HG03097 (cell line): ENCODE measurements around the gene UBAC2.
"Not testable (repeated sequence)": the region's sequence is repeated elsewhere in the genome, so short reads cannot be mapped to it uniquely, and the experiment has no call there.

Experiments
- ATAC-seq: cut with Tn5 transposase; IDR thresholded peaks from one replicate; pipeline ENCODE4 v1.9.1; 2021; ENCODE audit not compliant: unreplicated experiment, low FRiP score

The UBAC2 gene

GRCh38 chr13:99211421-99212035 is 10.9 kb downstream of the UBAC2 start:
- no peak for ATAC-seq

DNA sequence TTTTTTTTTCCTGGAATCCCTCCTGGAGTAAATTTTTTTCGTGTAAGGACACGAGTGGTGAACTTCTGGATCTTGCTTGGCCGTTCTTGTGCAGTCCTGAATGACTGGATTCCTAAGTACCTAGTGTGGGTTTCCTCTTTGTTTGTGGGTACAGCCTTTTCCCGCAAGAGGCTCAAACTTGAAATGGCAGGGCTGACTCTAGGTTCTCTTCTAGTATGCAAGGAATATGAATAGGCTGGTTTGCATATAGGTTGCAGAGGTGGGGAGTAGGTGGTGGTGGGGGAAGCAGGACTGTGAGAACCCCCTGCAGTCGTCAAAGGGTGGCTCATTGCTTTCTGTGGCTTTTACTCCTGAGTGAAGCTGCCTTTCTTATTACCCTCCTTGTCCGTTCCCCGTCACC is 13.6 kb downstream of the UBAC2 start:
- peak; percentile 58 for ATAC-seq

- ATAC-seq = no peak
These were observed 14.1 kb downstream of the UBAC2 start for GRCh38 chr13:99214731-99215130.

GRCh38 chr13:99215184-99215830 is 14.7 kb downstream of the UBAC2 start:
- no peak for ATAC-seq

DNA sequence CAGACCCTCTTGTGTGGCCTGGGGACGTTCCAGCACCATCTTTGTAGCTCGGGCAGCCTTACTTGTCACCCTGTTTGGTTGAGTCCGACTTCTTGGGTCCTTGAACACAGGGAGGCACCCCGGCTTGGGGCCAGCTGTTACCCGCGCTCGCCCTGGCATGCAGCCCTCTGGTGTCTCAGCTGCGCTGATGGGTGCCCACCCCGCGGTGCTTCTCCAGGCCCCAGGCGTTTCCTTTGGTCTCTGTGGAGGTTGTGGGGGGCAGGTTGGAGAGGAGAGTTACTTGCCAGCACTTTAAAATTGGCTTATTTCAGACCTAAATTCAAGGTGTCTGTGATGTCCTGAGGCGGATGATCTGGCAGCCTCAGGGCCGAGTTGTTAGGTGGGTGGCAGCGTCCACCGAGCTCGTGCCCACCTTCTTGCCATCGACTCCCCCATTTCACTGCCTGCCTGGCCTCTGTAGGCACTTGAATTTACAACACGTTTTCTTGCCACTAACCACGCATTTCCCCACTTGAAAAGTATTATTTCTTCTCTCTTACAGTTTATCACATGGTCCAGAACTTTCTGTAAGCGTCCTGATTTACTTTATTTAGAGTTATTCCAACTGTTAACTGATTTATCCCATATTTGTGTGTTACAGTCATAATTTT is 16.9 kb downstream of the UBAC2 start:
- ATAC-seq = no peak

- ATAC-seq = no peak
These were observed 17.5 kb downstream of the UBAC2 start for GRCh38 chr13:99218126-99218525.

DNA sequence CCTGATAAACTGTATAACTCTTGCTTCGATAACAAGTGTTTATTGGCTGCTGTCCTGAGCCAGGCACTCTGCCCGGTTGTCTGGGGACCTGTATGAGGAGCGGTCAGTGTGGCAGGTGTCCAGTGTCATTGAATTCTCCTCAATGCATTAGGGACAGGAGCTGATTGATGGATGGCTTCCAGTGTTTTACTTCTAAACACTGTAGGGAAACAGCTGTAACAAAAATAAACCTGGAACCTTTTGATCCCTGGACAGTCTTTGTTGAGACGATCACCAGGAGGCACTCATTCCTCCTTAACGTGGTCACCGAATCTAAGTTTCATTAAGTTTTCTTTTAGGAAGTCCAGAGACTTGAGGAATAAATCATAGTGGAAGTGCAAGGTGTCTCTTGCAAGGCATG is 17.9 kb downstream of the UBAC2 start:
- ATAC-seq = no peak

GRCh38 chr13:99218969-99219368 is 18.3 kb downstream of the UBAC2 start:
- peak; percentile 36 for ATAC-seq

DNA sequence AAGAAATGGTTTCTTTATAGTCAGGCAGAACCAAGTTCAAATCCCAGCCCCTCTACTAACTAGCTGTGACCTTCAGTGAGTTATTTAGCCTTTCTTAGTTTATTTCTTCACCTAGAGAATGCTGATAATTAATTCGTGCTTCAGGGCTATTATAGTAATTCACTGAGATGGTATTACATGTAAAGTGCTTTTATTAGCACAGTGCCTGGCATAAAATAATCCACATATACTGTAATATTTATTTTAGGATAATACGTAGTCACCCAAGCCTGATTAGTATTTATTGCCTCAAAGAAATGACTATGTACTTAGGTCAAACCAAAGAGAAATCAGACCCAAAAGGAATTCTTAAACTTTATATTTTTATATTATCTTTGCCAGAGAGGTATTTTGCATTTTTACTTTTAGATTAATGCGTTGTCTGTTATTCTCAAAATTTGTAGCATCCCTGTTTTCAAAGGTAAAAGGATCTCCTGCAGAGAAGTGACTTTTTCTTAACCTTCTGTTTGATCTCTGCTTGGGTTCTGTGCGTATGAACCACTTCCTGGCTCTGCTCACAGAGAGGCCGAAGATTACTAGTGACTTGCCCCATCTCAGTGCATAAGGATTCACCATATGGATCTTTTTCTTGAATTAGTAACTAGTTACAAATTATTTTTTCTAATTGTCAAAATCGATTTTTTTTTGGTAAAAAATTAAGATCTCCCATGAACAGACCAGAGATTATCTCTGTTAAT is 19.7 kb downstream of the UBAC2 start:
- ATAC-seq = no peak

DNA sequence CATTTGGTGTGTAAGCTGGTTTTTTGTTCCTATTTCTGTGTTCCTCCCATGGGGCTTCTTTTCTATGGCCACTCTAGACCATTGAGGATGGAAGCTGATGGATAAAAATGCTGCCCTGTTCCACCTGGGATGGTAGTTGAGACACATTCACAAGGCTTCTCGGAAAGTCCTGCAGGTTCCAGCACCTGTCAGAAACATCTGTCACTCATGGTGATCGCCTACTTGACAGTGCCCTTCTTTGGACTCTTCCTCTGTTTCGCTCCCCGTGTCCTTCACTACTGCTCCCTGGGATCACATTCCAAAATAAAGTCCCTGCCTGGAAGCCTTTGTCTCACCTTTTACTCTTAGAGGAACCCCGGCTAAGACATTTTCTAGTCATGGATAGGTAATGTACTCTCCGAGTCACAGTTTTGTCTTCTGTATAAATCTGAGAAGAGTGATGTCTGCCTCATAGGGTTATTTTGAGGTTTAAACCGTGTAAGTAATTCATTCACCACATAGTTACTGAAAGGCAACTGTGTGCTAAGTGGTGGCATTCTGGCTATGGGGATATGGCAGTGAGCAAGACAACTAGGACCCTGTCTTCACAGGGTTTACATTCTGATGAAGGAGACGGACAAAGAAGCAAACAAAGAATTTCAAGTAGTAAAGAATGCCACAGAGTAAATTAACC is 21.0 kb downstream of the UBAC2 start:
- no peak for ATAC-seq

- no peak for ATAC-seq
These were observed 22.9 kb downstream of the UBAC2 start for GRCh38 chr13:99223587-99223986.

DNA sequence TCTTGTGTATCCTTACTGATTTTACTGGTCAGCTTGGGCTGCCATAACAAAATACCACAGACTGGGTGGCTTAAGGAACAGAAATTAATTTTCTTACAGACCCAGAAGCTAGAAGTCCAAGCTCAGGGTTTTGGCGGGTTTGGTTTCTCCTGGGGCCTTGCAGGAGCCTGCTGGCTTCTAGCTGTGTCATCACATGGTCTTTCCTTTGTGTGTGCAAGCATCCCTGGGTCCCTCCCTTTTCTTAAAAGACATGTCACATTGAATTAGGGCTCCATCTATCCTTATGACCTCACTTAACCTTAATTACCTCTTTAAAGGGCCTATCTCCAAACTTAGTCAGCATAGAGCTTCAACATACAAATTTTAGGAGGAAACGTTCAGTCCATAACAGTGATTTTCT is 23.4 kb downstream of the UBAC2 start:
- ATAC-seq = no peak

GRCh38 chr13:99225078-99225477 is 24.4 kb downstream of the UBAC2 start:
- ATAC-seq = no peak

DNA sequence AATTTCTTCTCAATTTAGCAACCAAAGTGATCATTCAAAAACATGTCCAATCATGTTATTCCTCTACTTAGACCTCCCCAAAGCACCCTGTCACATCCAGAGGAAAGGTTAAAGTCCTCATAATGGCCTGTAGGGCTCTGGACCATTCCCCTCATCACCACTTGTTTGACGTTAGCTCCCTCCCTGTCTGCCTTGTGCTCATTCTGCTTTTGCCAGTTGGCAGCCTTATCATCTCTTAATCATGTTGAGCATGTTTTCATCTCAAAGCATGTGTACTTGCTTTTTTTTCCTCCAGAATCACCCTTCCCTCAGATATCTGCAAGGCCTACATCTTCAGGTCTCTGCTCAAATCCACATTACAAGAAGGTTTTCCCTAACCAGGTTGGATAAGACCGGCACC is 25.9 kb downstream of the UBAC2 start:
- no peak for ATAC-seq

DNA sequence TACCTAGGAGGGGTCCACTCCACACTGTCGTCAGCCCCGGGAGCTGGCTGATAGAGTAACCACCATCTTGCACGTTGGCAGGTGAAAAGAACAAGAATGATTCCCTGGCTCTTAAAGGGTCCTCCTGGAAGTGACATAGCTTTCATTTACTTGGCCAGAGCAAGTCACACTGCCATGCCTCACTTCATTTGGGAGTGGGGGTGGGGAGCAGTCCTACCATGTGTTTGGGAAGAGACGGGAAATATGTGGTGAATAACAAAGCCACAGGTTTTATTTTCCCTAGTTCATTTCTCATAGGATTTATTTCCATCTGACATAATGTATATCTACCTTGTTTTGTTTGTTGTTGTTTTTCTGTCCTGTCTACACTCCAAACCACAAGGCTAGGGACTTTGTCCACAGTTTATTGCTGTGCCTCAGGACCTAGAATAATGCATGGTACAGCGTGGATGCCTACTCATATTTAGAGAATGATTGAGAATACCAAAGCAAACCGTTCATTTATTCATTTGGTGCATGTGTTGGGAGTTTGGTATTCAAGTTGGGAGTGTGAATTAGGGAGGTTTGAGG is 26.8 kb downstream of the UBAC2 start:
- no peak for ATAC-seq

GRCh38 chr13:99227909-99228688 is 27.4 kb downstream of the UBAC2 start:
- ATAC-seq = no peak

- peak; percentile 86 for ATAC-seq
These were observed 28.4 kb downstream of the UBAC2 start for GRCh38 chr13:99228737-99229691.

GRCh38 chr13:99230588-99230987 is 29.9 kb downstream of the UBAC2 start:
- ATAC-seq = not testable (repeated sequence)

GRCh38 chr13:99230991-99231390 is 30.3 kb downstream of the UBAC2 start:
- no peak for ATAC-seq
